Measurements from ENCODE around the gene SORBS2.

GRCh38 chr4:185734214-185734613 is 77.8 kb downstream of the SORBS2 start:
- no peak for TF ChIP-seq CTCF (IDR thresholded peaks at IDR 0.05)
- no peak for TF ChIP-seq TCF7L2 (IDR thresholded peaks at IDR 0.05; ENCODE audit: low read depth, low read length)
